SH-SY5Y (cell line): Measurements from ENCODE around the gene APBA1.

ENCODE experiments used
- GATA2 ChIP-seq: IDR thresholded peaks from 2 replicates; pipeline ENCODE4 v1.6.1; 2011; ENCODE audit warnings: mild to moderate bottlenecking, low read depth, low read length
- GATA3 ChIP-seq: IDR thresholded peaks from 2 replicates; pipeline ENCODE4 v1.6.1; 2011; ENCODE audit warnings: low read depth, mild to moderate bottlenecking, low read length, moderate library complexity

DNA sequence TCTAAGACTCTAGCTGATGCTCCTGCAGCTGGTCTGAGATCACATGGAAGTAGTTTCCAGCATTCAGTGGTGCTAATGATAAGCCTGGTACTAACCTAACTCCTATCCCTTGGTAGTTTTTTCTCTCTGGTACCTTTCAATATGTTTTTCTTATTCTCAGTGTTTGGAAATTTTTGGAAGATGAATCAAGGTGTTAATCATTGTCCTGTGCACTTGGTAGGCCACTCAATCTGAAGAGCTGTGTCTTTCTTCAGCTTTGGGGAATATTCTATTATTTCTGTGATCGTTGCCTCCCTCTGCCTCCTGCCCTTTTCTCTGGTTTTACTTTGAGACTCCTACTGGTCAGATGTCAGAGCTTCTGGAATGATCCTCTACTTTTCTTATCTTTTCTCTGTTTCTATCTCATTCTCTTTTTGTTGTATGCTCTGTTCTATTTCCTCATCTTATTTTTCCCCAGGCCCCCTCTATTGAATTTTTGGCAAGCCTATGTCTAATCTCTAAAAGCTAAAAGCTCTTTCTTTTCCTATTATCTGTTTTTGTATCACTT is 136.8 kb downstream of the APBA1 start:
- TF ChIP-seq GATA3: no peak
- no peak for TF ChIP-seq GATA2
